GM20000 (cell line): ENCODE measurements around the gene EFNA5.

Source experiments
- DNase-seq: peaks from one replicate; pipeline ENCODE4 v3.0.0; 2012; ENCODE audit warnings: low spot score
- TF ChIP-seq, protein P1 (sequence below): IDR thresholded peaks from 2 replicates; pipeline ENCODE4 v1.5.1; 2012; ENCODE audit warnings: mild to moderate bottlenecking, control low read depth; ENCODE audit errors: extremely low read depth, missing control alignments

The EFNA5 gene

DNA sequence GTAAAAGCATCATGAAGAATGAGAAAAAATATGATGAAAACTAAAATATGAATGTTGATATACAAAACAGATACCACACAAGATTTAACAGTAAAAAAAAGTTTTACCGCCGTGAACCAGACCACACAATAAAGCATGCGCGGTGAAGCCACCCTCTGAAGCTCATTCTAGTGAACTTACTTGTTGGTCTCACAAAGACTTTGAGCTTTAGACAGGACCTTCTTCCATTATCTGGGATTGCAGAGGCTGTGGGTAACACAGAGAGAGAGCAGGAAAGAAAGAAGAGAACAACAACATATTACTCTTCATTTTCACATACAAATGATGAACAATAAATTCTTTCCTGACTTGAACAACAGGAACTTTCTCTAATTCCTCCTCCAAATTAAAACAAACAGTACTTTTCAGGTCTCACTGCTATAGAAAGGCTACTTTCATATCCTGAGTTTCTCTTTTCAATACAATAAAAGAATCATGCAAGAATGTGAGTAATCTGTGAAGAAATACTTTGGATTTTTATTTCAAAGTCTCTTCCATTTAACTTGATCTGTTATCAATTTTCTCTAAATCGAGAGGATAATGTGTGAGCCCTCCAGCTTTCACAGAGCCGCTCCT, 283.1 kb downstream of the EFNA5 start:
- TF ChIP-seq, protein P1, sequence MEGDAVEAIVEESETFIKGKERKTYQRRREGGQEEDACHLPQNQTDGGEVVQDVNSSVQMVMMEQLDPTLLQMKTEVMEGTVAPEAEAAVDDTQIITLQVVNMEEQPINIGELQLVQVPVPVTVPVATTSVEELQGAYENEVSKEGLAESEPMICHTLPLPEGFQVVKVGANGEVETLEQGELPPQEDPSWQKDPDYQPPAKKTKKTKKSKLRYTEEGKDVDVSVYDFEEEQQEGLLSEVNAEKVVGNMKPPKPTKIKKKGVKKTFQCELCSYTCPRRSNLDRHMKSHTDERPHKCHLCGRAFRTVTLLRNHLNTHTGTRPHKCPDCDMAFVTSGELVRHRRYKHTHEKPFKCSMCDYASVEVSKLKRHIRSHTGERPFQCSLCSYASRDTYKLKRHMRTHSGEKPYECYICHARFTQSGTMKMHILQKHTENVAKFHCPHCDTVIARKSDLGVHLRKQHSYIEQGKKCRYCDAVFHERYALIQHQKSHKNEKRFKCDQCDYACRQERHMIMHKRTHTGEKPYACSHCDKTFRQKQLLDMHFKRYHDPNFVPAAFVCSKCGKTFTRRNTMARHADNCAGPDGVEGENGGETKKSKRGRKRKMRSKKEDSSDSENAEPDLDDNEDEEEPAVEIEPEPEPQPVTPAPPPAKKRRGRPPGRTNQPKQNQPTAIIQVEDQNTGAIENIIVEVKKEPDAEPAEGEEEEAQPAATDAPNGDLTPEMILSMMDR = no peak
- no peak for DNase-seq

DNA sequence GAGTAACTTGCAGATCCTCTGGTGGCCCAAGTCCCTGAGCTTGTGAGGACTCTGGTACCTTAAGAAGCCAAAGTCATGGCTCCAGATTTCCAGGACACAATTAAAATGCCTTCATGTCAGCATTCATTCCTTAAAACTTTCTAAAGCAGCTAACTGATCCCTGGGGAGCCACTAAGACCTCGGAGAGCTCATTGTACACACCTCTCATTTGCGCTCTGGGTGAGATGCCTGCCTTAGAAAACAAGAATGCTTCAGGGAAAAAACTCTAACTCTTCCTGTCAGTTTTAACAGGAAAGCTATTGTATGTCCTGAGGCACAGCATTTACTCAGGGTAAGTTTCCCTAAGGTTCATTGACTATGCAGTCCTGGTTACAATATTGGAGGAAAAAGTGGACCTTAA, 285.0 kb downstream of the EFNA5 start:
- TF ChIP-seq, protein P1 = no peak
- DNase-seq = no peak

DNA sequence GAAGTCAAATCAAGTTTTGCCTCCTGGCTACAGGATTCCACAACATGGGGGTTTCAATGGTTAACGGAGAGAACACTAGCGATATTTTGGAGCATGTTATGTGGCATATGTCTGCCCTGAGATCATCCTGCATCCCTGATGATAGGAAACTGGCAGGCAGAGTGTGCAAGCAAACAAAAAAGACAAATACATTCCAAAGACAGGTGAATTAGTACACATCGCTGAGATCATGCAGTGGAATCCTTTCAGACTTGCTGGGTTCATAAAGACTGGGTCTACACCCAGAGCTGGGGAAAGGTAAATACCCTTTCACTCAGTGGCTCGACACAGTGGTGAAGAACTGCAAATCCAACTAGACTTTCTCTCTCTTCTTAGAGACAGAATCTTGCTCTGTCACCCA, 286.5 kb downstream of the EFNA5 start:
- no peak for DNase-seq
- TF ChIP-seq, protein P1 = no peak

DNA sequence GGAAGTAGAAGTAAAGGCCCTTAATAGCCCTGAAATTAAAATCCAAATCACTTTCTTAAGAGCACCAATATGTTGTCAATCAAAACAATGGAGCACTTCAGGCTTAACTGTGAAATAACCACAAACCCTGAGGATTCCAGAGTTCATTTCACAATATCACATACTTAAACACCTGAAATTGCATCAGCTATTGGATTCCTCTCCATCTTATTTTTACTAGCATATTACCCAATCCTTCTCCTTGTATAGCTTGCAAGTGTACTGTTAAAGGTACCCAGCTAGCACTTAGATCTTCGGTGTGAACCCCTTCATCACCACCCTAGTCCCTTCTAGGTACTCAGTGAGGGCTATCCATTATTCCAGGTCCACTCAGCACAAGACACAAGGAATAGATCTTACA, 287.3 kb downstream of the EFNA5 start:
- no peak for DNase-seq
- TF ChIP-seq, protein P1 = no peak

DNA sequence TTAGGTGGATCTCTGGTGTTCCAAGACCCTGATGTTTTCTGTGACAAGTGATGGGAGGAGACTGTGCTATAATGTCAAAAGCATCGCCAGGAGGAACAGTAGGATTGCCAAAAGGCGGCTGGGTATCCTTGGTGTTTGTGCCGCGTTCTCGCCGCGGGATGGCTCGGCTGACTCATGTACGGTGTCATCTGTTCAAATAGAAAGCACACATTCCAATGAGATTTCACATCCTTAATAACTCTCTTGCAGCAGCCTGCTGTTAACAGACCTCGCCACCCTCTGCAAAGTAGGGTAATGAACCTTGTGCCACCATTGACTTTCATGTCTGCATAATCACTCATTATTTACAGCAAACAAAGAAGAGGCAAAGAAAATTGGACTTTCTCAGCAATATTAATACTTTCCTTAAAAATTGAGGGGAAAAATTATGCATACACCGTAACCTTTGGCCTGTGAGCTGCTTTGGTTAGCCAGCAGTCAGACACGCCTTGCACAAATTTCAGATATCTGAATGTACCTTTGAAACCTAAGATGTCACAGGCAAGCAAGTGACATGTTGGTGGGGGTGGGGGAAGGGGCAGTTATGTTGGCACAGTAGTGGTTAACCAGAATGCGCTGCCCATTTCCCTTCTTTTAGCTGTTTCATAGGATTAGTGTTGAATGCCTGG, 289.4 kb downstream of the EFNA5 start:
- TF ChIP-seq, protein P1 = no peak
- DNase-seq = no peak

DNA sequence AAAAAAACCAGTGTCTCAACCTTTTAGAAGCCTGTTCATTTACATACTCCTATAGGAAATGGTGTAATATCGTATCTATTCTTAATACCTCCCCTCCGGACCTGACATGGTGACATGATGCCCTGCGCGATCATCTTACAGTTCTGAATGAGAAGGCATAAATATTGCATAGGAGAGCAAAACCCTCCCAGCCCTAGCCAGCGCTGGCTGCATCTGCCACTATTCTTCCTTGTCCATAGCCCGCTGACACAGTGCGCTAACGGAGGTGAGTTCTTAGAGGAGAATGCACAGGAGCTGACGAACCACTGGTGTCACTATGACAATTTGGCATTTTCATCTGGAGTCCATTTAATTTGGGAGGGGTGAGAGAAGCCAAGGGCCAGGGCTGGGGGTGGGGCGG, 290.1 kb downstream of the EFNA5 start:
- TF ChIP-seq, protein P1 = no peak
- no peak for DNase-seq

DNA sequence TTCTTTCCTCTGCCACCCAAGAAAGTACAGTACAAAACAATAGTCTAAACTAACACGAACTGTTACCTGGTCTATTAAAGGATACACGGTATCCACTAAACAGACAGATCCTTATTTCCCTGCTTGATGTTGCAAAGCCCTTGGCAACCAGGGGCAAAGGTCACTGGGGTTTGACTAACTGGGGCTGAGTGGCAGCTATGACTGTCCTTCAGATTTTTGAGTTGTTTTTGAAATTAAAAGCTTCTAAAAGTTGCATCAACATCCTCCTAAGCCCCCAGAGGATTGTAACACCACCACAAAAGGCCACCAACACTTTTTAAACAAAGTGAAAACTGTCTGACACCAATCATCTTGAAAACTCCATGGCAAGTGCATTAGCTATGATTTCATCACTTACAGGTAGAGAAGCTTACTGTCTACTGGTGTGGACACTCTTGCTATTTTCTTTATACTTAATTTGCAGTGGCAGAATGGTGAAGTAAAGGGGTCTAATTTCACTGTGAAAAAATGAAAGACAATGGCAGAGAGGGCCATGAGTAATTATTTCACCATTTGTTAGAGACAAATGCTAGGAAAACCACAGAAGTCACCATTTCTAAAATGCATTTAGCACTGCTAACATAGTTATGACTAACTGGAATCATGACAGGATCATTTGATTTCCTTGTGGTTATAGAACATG, 292.4 kb downstream of the EFNA5 start:
- DNase-seq = no peak
- TF ChIP-seq, protein P1 = no peak
